Fibroblast of upper back skin (primary cell): ENCODE results near the gene CADM1.
A peak's percentile ranks its signal among the peaks of the same experiment; 100 is the strongest.

Source experiments
- DNase-seq: peaks from one replicate; pipeline ENCODE4 v3.0.0-alpha.2; 2013

The CADM1 gene

GRCh38 chr11:115237578-115237977 is 266.6 kb downstream of the CADM1 start:
- DNase-seq = no peak

GRCh38 chr11:115234794-115235193 is 269.4 kb downstream of the CADM1 start:
- DNase-seq = no peak

GRCh38 chr11:115226556-115226955 is 277.7 kb downstream of the CADM1 start:
- peak; percentile 96 for DNase-seq

GRCh38 chr11:115224551-115224950 is 279.7 kb downstream of the CADM1 start:
- no peak for DNase-seq

GRCh38 chr11:115222863-115223530 is 281.2 kb downstream of the CADM1 start:
- DNase-seq = no peak

GRCh38 chr11:115222218-115222862 is 281.9 kb downstream of the CADM1 start:
- DNase-seq = peak; percentile 88

GRCh38 chr11:115221461-115222069 is 282.6 kb downstream of the CADM1 start:
- no peak for DNase-seq

- no peak for DNase-seq
Measured at GRCh38 chr11:115220911-115221310, 283.3 kb downstream of the CADM1 start.

GRCh38 chr11:115220423-115220822 is 283.8 kb downstream of the CADM1 start:
- DNase-seq = no peak

GRCh38 chr11:115219376-115219775 is 284.8 kb downstream of the CADM1 start:
- no peak for DNase-seq

- no peak for DNase-seq
Measured at GRCh38 chr11:115217726-115218311, 286.4 kb downstream of the CADM1 start.

GRCh38 chr11:115215694-115216617 is 288.3 kb downstream of the CADM1 start:
- no peak for DNase-seq

- no peak for DNase-seq
Measured at GRCh38 chr11:115214644-115215234, 289.5 kb downstream of the CADM1 start.

- no peak for DNase-seq
Measured at GRCh38 chr11:115213007-115213406, 291.2 kb downstream of the CADM1 start.

GRCh38 chr11:115208808-115209259 is 295.4 kb downstream of the CADM1 start:
- DNase-seq = no peak

- DNase-seq = no peak
Measured at GRCh38 chr11:115207916-115208315, 296.3 kb downstream of the CADM1 start.

- no peak for DNase-seq
Measured at GRCh38 chr11:115207166-115207591, 297.0 kb downstream of the CADM1 start.

- no peak for DNase-seq
Measured at GRCh38 chr11:115206365-115207022, 297.7 kb downstream of the CADM1 start.

GRCh38 chr11:115202900-115203552 is 301.2 kb downstream of the CADM1 start:
- DNase-seq = no peak

- no peak for DNase-seq
Measured at GRCh38 chr11:115202074-115202473, 302.1 kb downstream of the CADM1 start.
